Fibroblast of mammary gland (primary cell): Measurements from ENCODE around the gene TMED3.

ENCODE experiments used
- DNase-seq: peaks from one replicate; pipeline ENCODE4 v3.0.0-alpha.2; 2010; ENCODE audit warnings: low read depth
- H3K4me3 ChIP-seq: 2 replicates; pipeline ENCODE4 v1.5.1; 2011; ENCODE audit warnings: low read depth, mild to moderate bottlenecking, low read length, moderate library complexity; ENCODE audit not compliant: control insufficient read depth
- TF ChIP-seq, protein P1 (sequence below): conservative IDR thresholded peaks from 2 replicates; pipeline ENCODE4 v1.5.1; 2011; ENCODE audit warnings: low read depth, low read length, inconsistent platforms; ENCODE audit not compliant: control insufficient read depth, insufficient read depth

The TMED3 gene

DNA sequence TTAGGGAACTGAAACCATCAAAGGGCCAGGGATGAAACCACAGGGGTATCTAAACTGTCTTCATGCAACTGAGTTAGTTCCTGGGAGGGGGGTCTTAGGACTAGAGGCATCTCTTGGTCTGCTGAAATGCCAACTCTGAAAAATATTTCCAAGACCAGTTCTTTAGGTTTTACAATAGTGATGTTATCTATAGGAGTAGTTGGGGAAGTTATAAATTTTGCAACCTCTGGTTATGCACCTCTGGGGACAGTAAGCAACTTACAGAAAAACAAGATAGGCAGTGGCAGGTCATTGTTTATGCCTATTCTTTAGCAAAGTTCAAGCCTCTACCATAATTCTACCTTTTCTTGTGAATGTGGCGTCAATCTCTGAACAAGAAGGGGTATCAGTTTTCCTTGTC, 60.7 kb downstream of the TMED3 start:
- no peak overlapping the region for H3K4me3 ChIP-seq
- DNase-seq: no peak
- TF ChIP-seq, protein P1, sequence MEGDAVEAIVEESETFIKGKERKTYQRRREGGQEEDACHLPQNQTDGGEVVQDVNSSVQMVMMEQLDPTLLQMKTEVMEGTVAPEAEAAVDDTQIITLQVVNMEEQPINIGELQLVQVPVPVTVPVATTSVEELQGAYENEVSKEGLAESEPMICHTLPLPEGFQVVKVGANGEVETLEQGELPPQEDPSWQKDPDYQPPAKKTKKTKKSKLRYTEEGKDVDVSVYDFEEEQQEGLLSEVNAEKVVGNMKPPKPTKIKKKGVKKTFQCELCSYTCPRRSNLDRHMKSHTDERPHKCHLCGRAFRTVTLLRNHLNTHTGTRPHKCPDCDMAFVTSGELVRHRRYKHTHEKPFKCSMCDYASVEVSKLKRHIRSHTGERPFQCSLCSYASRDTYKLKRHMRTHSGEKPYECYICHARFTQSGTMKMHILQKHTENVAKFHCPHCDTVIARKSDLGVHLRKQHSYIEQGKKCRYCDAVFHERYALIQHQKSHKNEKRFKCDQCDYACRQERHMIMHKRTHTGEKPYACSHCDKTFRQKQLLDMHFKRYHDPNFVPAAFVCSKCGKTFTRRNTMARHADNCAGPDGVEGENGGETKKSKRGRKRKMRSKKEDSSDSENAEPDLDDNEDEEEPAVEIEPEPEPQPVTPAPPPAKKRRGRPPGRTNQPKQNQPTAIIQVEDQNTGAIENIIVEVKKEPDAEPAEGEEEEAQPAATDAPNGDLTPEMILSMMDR: no peak

DNA sequence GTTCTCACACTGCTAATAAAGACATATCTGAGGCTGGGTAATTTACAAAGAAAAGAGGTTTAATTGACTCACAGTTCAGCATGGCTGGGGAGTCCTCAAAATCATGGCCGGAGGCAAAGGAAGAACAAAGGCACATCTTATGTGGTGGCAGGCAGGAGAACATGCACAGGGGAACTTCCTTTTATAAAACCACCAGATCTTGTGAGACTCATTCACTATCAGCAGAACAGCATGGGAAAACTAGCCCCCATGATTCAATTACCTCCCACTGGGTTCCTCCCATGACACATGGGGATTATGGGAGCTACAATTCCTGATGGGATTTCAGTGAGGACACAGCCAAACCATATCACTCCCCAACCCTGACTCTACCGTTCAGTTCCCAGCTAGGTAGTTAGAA, 61.5 kb downstream of the TMED3 start:
- no peak for DNase-seq
- TF ChIP-seq, protein P1: no peak

More for the DNA sequence above, 61.5 kb downstream of the TMED3 start:
- H3K4me3 ChIP-seq: no peak overlapping the region
